ENCODE data around the gene TWIST1. TPM values are rescaled to one million over a fixed set of nuclear protein-coding genes. Genes with fewer than 3 reads are reported as not detected.

TWIST1 gene
- total RNA-seq, 1 experiment from 2014 or later: 1.0 TPM

DNA sequence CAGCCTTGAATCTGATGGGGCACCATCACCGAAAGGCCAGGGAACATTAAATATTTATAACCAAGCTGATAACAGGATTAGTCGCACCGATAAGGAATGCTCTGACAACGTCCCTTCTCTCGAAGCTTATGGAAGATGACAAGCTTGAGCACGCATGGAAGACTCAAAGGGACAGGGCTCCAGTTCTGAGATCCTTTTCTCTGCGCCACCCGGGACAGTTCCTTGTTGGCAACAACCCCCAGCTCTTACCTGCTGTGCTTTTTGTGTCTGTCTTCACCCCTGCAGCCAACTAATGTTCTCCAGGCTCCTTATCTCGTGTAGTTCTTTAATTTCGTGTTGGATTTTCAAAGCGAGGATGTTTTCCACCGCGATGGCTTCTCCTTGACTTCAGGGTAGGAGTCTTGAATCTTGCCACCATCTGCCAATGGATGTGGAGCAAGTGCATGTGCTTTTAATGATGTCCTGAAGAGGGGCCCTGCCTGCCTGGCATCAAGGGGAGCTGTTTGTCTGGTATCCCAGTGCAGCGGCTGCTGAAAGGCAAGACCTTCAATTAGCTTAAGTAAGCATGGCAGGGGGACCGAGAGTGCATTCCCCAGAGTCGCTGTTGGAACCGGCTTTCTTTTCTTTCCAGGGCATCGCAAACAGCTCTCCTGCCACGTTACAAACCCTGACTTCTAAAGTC lies 28.1 kb upstream of the TWIST1 start:
- Histone ChIP-seq H4K20me1 (ENCODE audit: insufficient read depth) (0 out of 2 replicates have a peak, but pooled peaks cover 5% of the 10 kb centered on the region), H3F3A (ENCODE audit: insufficient read depth, low read depth) (no peaks in the 10 kb centered on the region), H3K27me3 (ENCODE audit: insufficient read depth, low read depth) (peaks cover 9% of the 10 kb centered on the region; the same call in 1 of the 2 replicates), H3K4me1 (replicated peaks; ENCODE audit: insufficient read depth) (no peaks in the 10 kb centered on the region), H3K9me2 (ENCODE audit: insufficient read depth) (no peaks in the 10 kb centered on the region; the same call in 1 of the 2 replicates), H3K4me2 (no peak overlapping the region), H2AFZ (no peak overlapping the region), H3K36me3 (ENCODE audit: low read depth) (no peaks in the 10 kb centered on the region), H3K9me3 (ENCODE audit: insufficient read depth, low read depth) (no peaks in the 10 kb centered on the region), H3K79me2 (ENCODE audit: low read depth) (no peaks in the 10 kb centered on the region), H3K4me3 (no peak overlapping the region), H3K27ac (no peak overlapping the region)
- intact Hi-C loops (cut with micrococcal nuclease; ENCODE audit: unreplicated experiment): no loop called here
- DNase-seq: no peak
- BruUV-seq (replicated peaks): no TSS peak
- CTCF ChIA-PET: no interaction called here
- POLR2A ChIA-PET (ENCODE audit: unreplicated experiment): no interaction called here
- no peak for TF ChIP-seq CTCF (conservative IDR thresholded peaks at IDR 0.05)
- TF ChIP-seq EZH2 (IDR thresholded peaks at IDR 0.05; ENCODE audit: low read depth): no peak

DNA sequence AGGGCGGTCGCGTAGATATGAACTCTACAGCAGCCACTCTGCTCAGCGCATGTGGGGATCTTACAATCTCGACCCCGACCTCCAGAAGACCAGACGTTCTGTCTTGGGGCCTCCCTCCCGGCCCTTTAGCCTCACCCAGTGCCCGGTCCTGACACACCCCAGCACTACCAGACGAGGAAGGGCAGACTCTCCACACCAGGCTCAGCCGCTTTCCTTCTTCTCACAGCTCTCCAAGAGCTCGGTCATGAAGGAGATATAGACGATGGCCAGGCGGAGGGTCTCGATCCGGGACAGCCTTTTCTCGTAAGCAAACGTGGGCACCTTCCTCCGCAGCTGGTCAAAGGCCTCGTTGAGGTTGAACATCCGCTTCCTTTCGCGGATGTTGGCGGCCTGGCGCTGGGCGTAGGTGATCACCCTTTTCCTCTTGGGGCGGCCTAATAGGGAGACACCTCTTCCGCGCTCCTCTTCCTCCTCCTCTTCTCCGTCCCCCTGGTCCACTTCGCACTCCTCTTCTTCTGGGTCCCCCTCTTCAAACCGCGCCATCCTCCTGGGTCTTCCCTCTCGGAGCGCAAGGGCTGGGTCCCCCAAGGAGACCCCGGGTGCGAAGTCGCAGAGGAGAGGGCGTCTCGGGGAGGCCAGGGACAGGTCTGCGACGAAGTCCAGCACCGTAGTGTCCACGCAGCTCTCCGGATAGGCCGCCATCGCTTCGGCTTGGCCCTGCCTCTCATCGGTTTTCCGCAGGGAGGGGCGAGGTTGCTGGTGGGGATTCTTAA lies 27.4 kb upstream of the TWIST1 start, which contains the start of gene FERD3L:
TSS of gene FERD3L (minus strand) at position 761 of the 773 bp plus-strand sequence. CDS start at position 702, 59 bp downstream.
- Histone ChIP-seq H4K20me1 (ENCODE audit: insufficient read depth) (0 out of 2 replicates have a peak, but pooled peaks cover 5% of the 10 kb centered on the region), H3K4me3 (no peak within 1 kb of the TSS), H3K79me2 (ENCODE audit: low read depth) (no peaks in the 10 kb centered on the region), H3K9me3 (ENCODE audit: insufficient read depth, low read depth) (no peaks in the 10 kb centered on the region), H3K9me2 (ENCODE audit: insufficient read depth) (no peaks in the 10 kb centered on the region; the same call in 1 of the 2 replicates), H3K27ac (no peak within 1 kb of the TSS), H3K4me2 (no peak within 1 kb of the TSS), H2AFZ (no peak within 1 kb of the TSS), H3K36me3 (ENCODE audit: low read depth) (no peaks in the 10 kb centered on the region), H3F3A (ENCODE audit: insufficient read depth, low read depth) (no peaks in the 10 kb centered on the region), H3K27me3 (ENCODE audit: insufficient read depth, low read depth) (peaks cover 9% of the 10 kb centered on the region; the same call in 1 of the 2 replicates), H3K4me1 (replicated peaks; ENCODE audit: insufficient read depth) (no peaks in the 10 kb centered on the region)
- ChIA-PET POLR2A (ENCODE audit: unreplicated experiment) (no interaction called here), CTCF (no interaction called here)
- no TSS peak for BruUV-seq (replicated peaks)
- DNase-seq: no peak
- no peak for TF ChIP-seq CTCF (conservative IDR thresholded peaks at IDR 0.05)
- no peak for TF ChIP-seq EZH2 (IDR thresholded peaks at IDR 0.05; ENCODE audit: low read depth)
- intact Hi-C loops (cut with micrococcal nuclease; ENCODE audit: unreplicated experiment): no loop called here

DNA sequence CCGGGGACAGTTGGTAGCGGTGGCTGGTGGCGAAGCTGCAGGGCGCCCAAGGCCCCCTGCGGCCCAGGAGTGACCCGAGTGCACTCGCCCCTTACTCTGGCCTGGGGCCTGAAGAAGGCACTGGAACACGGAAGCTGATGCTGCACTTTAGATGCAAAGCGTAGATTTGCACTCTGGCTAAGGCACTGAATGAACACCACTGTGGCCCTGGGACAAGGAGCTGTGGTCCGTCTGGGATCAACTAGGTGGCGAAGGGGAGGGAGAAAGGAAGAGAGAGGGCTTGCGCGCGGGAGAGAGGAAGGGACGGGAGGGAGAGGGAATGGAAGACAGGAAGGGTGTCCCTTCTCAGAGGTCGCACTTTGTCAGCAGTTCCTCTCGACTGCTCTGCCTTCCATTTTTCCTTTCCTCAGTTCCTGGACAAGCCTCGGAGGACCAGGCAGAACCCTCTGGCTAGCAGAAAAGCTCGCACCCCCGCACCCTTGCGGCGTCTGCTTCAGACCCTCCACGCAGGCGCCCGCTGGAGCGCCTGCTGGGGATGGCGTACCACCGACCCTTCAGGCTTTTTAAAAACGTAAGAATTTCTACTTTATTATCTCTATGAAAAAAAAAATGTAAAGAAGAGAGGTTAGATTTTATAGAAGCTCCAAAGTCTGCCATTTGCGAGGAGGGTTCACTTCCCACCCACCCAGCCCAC lies 26.6 kb upstream of the TWIST1 start:
- POLR2A ChIA-PET (ENCODE audit: unreplicated experiment): no interaction called here

More for the DNA sequence above, 26.6 kb upstream of the TWIST1 start:
- no peak overlapping the region for H3K27ac ChIP-seq
- no peaks in the 10 kb centered on the region for H3K9me3 ChIP-seq (ENCODE audit: insufficient read depth, low read depth)
- 0 out of 2 replicates have a peak, but pooled peaks cover under 1% of the 10 kb centered on the region for H4K20me1 ChIP-seq (ENCODE audit: insufficient read depth)
- CTCF ChIA-PET: no interaction called here
- peaks cover 9% of the 10 kb centered on the region; the same call in 1 of the 2 replicates for H3K27me3 ChIP-seq (ENCODE audit: insufficient read depth, low read depth)
- intact Hi-C loops (cut with micrococcal nuclease; ENCODE audit: unreplicated experiment): no loop called here
- DNase-seq: no peak
- H3K36me3 ChIP-seq (ENCODE audit: low read depth): no peaks in the 10 kb centered on the region
- no peaks in the 10 kb centered on the region for H3K79me2 ChIP-seq (ENCODE audit: low read depth)
- H3K4me2 ChIP-seq: no peak overlapping the region
- no peaks in the 10 kb centered on the region for H3K4me1 ChIP-seq (replicated peaks; ENCODE audit: insufficient read depth)
- no peaks in the 10 kb centered on the region for H3F3A ChIP-seq (ENCODE audit: insufficient read depth, low read depth)
- H2AFZ ChIP-seq: no peak overlapping the region
- BruUV-seq (replicated peaks): no TSS peak
- H3K9me2 ChIP-seq (ENCODE audit: insufficient read depth): no peaks in the 10 kb centered on the region; the same call in 1 of the 2 replicates
- TF ChIP-seq CTCF (conservative IDR thresholded peaks at IDR 0.05) (no peak), EZH2 (IDR thresholded peaks at IDR 0.05; ENCODE audit: low read depth) (no peak)
- no peak overlapping the region for H3K4me3 ChIP-seq
